ENCODE results near the gene DHX34.
A peak's percentile ranks its signal among the peaks of the same experiment; 100 is the strongest.

The DHX34 gene

DNA sequence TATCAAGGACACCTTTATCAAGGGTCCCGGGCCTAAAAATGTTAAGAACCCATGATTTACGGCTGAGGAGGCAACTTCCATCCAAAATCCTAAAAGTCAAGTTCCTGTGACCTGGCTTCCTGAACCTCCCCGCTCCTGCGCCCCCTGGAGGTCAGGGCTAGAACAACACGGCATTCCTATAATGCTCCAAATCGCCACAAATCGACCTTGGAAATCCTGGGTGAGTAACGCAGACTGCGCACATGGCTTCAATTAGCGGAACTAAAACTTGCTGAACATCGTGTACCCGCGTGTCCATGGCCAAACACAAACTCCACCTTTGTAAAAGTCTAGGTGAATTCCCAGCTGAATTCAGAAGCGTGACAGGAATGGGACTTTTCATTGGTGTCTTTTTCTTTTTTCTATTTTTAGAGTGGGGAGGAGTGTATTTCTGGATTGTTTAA lies 43.8 kb upstream of the DHX34 start:
- Histone ChIP-seq H4K20me1 (ENCODE audit: control insufficient read depth, insufficient read depth, low read depth, low read length) (no peaks in the 10 kb centered on the region), H3K36me3 (ENCODE audit: control insufficient read depth, low read length) (no peaks in the 10 kb centered on the region), H3K79me2 (ENCODE audit: control insufficient read depth, low read length) (no peaks in the 10 kb centered on the region), H3K4me2 (ENCODE audit: low read length) (peak overlapping the region; percentile 51), H3K9me2 (replicated peaks; ENCODE audit: control insufficient read depth, low read length) (no peaks in the 10 kb centered on the region), H3K4me3 (ENCODE audit: low read length) (peak overlapping the region; percentile 6; the same call in 1 of the 2 replicates), H3K27me3 (ENCODE audit: control insufficient read depth, low read length) (peaks cover 15% of the 10 kb centered on the region; the same call in 1 of the 2 replicates), H3F3A (ENCODE audit: control insufficient read depth, insufficient read depth) (peaks cover 2% of the 10 kb centered on the region; the same call in 1 of the 2 replicates), H3K27ac (ENCODE audit: low read depth, low read length) (no peak overlapping the region), H3K4me1 (ENCODE audit: control insufficient read depth, low read length) (peaks cover 42% of the 10 kb centered on the region), H3K9me3 (ENCODE audit: control insufficient read depth, insufficient read depth, low read length) (no peaks in the 10 kb centered on the region)
- TF ChIP-seq, protein P1, sequence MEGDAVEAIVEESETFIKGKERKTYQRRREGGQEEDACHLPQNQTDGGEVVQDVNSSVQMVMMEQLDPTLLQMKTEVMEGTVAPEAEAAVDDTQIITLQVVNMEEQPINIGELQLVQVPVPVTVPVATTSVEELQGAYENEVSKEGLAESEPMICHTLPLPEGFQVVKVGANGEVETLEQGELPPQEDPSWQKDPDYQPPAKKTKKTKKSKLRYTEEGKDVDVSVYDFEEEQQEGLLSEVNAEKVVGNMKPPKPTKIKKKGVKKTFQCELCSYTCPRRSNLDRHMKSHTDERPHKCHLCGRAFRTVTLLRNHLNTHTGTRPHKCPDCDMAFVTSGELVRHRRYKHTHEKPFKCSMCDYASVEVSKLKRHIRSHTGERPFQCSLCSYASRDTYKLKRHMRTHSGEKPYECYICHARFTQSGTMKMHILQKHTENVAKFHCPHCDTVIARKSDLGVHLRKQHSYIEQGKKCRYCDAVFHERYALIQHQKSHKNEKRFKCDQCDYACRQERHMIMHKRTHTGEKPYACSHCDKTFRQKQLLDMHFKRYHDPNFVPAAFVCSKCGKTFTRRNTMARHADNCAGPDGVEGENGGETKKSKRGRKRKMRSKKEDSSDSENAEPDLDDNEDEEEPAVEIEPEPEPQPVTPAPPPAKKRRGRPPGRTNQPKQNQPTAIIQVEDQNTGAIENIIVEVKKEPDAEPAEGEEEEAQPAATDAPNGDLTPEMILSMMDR (IDR thresholded peaks at IDR 0.05; ENCODE audit: low read depth, low read length, poor library complexity, severe bottlenecking) = peak; percentile 98
- TF ChIP-seq EZH2phosphoT487 (IDR thresholded peaks at IDR 0.05; ENCODE audit: borderline replicate concordance, low read length) = no peak

DNA sequence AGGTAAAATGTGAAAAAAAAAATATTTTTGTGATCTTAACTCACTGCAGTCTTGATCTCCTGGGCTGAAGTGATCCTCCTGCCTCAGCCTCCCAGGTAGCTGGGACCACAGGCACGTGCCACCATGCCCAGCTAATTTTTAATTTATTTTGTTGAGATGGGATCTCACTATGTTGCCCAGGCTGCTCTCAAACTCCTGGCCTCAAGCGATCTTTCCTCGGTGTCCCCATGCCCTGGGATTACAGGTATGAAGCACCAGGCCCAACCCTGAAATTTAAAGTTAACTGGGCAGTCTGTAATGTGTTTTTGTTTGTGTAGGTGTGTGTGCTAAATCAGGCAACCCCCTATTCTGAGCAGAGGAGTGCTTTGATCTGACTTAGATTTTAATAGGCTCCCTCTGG lies 42.8 kb upstream of the DHX34 start:
- H3K4me2 ChIP-seq (ENCODE audit: low read length) = no peak overlapping the region
- H3K79me2 ChIP-seq (ENCODE audit: control insufficient read depth, low read length) = no peaks in the 10 kb centered on the region
- TF ChIP-seq, protein P1 (IDR thresholded peaks at IDR 0.05; ENCODE audit: low read depth, low read length, poor library complexity, severe bottlenecking) = no peak
- TF ChIP-seq EZH2phosphoT487 (IDR thresholded peaks at IDR 0.05; ENCODE audit: borderline replicate concordance, low read length) = no peak
- peaks cover 36% of the 10 kb centered on the region for H3K4me1 ChIP-seq (ENCODE audit: control insufficient read depth, low read length)
- H3K9me3 ChIP-seq (ENCODE audit: control insufficient read depth, insufficient read depth, low read length) = no peaks in the 10 kb centered on the region
- H3K9me2 ChIP-seq (replicated peaks; ENCODE audit: control insufficient read depth, low read length) = no peaks in the 10 kb centered on the region
- H3K4me3 ChIP-seq (ENCODE audit: low read length) = no peak overlapping the region
- H4K20me1 ChIP-seq (ENCODE audit: control insufficient read depth, insufficient read depth, low read depth, low read length) = no peaks in the 10 kb centered on the region
- H3F3A ChIP-seq (ENCODE audit: control insufficient read depth, insufficient read depth) = peaks cover 2% of the 10 kb centered on the region; the same call in 1 of the 2 replicates
- no peaks in the 10 kb centered on the region for H3K36me3 ChIP-seq (ENCODE audit: control insufficient read depth, low read length)
- H3K27ac ChIP-seq (ENCODE audit: low read depth, low read length) = no peak overlapping the region
- H3K27me3 ChIP-seq (ENCODE audit: control insufficient read depth, low read length) = peaks cover 17% of the 10 kb centered on the region; the same call in 1 of the 2 replicates

DNA sequence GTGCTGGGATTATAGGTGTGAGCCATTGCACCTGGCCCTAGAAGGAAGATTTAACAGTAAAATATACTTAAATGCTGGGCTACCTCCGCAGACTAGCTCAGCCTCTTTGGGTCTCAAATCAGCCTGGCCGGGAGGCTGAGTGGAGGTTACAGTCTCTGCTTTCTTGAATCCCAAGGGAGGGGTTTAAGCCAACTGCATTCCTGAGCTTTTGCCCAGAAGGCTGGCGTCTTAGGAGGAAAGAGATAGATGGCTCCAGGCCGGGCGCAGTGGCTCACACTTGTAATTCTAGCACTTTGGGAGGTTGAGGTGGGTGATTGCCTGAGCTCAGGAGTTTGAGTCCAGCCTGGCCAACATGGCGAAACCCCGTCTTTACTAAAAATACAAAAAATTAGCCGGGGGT lies 40.1 kb upstream of the DHX34 start:
- no peaks in the 10 kb centered on the region for H4K20me1 ChIP-seq (ENCODE audit: control insufficient read depth, insufficient read depth, low read depth, low read length)
- H3K27ac ChIP-seq (ENCODE audit: low read depth, low read length) = no peak overlapping the region
- no peak overlapping the region for H3K4me3 ChIP-seq (ENCODE audit: low read length)
- no peaks in the 10 kb centered on the region for H3K9me3 ChIP-seq (ENCODE audit: control insufficient read depth, insufficient read depth, low read length)
- peak overlapping the region; percentile 26 for H3K4me2 ChIP-seq (ENCODE audit: low read length)
- peaks cover 19% of the 10 kb centered on the region for H3K4me1 ChIP-seq (ENCODE audit: control insufficient read depth, low read length)
- no peaks in the 10 kb centered on the region for H3K9me2 ChIP-seq (replicated peaks; ENCODE audit: control insufficient read depth, low read length)
- TF ChIP-seq EZH2phosphoT487 (IDR thresholded peaks at IDR 0.05; ENCODE audit: borderline replicate concordance, low read length) = no peak
- TF ChIP-seq, protein P1 (IDR thresholded peaks at IDR 0.05; ENCODE audit: low read depth, low read length, poor library complexity, severe bottlenecking) = no peak
- H3K36me3 ChIP-seq (ENCODE audit: control insufficient read depth, low read length) = no peaks in the 10 kb centered on the region
- no peaks in the 10 kb centered on the region for H3K79me2 ChIP-seq (ENCODE audit: control insufficient read depth, low read length)
- H3F3A ChIP-seq (ENCODE audit: control insufficient read depth, insufficient read depth) = peaks cover 1% of the 10 kb centered on the region; the same call in 1 of the 2 replicates
- H3K27me3 ChIP-seq (ENCODE audit: control insufficient read depth, low read length) = peaks cover 17% of the 10 kb centered on the region; the same call in 1 of the 2 replicates
